K562 (cell line): ENCODE data around the gene SPIRE1. TPM values are rescaled to one million over a fixed set of nuclear protein-coding genes. Genes with fewer than 3 reads are reported as not detected.

Experiments used
- CCNT2 ChIP-seq: IDR thresholded peaks from 2 replicates; pipeline ENCODE4 v1.6.1; 2011; ENCODE audit warnings: borderline replicate concordance, low read depth, mild to moderate bottlenecking, moderate library complexity, mixed read lengths, low read length; ENCODE audit not compliant: insufficient read length; ENCODE audit errors: extremely low read depth
- DIDO1 ChIP-seq: fragments of 450-650 bp; IDR thresholded peaks from 2 replicates; pipeline ENCODE4 v1.6.1; 2016; ENCODE audit warnings: low read depth, missing biosample characterization, missing genetic modification characterization
- GTF3C2 ChIP-seq: IDR thresholded peaks from 3 replicates; pipeline ENCODE4 v1.6.1; 2011; ENCODE audit warnings: borderline replicate concordance, mild to moderate bottlenecking, moderate library complexity; ENCODE audit not compliant: insufficient read length; ENCODE audit errors: extremely low read depth
- HEY1 ChIP-seq: fragments of 250-450 bp; sonication (Bioruptor Pico); IDR thresholded peaks from 2 replicates; pipeline ENCODE4 v1.5.0; 2020; ENCODE audit warnings: mild to moderate bottlenecking, moderate library complexity, borderline replicate concordance
- NBN ChIP-seq: fragments of 450-650 bp; IDR thresholded peaks from 2 replicates; pipeline ENCODE4 v1.6.1; 2016; ENCODE audit warnings: low read depth, mild to moderate bottlenecking
- PHF20 ChIP-seq: fragments of 450-650 bp; IDR thresholded peaks from 2 replicates; pipeline ENCODE4 v1.6.1; 2018; ENCODE audit not compliant: partially characterized antibody
- PRPF4 ChIP-seq: fragments of 200-400 bp; formaldehyde crosslinking; IDR thresholded peaks from one replicate; pipeline ENCODE4 v1.6.1; 2017; ENCODE audit warnings: low read length, low read depth, mild to moderate bottlenecking; ENCODE audit not compliant: insufficient read depth, poor library complexity, severe bottlenecking
- PYGO2 ChIP-seq: fragments of 450-650 bp; IDR thresholded peaks from 2 replicates; pipeline ENCODE4 v1.6.1; 2016; ENCODE audit warnings: mild to moderate bottlenecking, missing genetic modification characterization, moderate library complexity, missing compliant biosample characterization
- RAD51 ChIP-seq: fragments of 450-650 bp; IDR thresholded peaks from 2 replicates; pipeline ENCODE4 v1.7.1; 2016; ENCODE audit warnings: low read depth, mild to moderate bottlenecking, borderline replicate concordance
- SIX5 ChIP-seq, 2 experiments: IDR thresholded peaks; 2 replicates each; pipeline ENCODE4 v1.6.1; 2011; ENCODE audit warnings: low read length in 2 of 2, borderline replicate concordance in 1 of 2, low read depth in 1 of 2, mild to moderate bottlenecking in 1 of 2, moderate library complexity in 1 of 2; ENCODE audit not compliant: insufficient read depth in 1 of 2
- SMAD2 ChIP-seq: fragments of 150-350 bp; IDR thresholded peaks from 2 replicates; pipeline ENCODE4 v1.6.1; 2014; ENCODE audit warnings: low read depth, mild to moderate bottlenecking, low read length
- TAF15 ChIP-seq: fragments of 200-400 bp; formaldehyde crosslinking; IDR thresholded peaks from 2 replicates; pipeline ENCODE4 v1.6.1; 2017; ENCODE audit warnings: mild to moderate bottlenecking, low read depth, low read length, moderate library complexity
- TRIM24 ChIP-seq, 2 experiments: fragments of 450-650 bp; IDR thresholded peaks; 2 replicates each; pipeline ENCODE4 v1.6.1; 2016
- YBX1 ChIP-seq: fragments of 450-650 bp; IDR thresholded peaks from 2 replicates; pipeline ENCODE4 v1.7.1; 2016; ENCODE audit warnings: mild to moderate bottlenecking
- ZNF121 ChIP-seq: sonication (generic); formaldehyde crosslinking; conservative IDR thresholded peaks from 2 replicates; pipeline ENCODE4 v1.8.0; 2022; ENCODE audit warnings: missing genetic modification reagents
- polyA plus RNA-seq, 8 experiments: library from polyadenylated mRNA; depleted of rRNA in 4 of 8; stranded (reverse) in 5 of 8; unstranded in 3 of 8; fragments of >200 nt; fragmentation: Nextera tagmentation in 2 of 8; fragmentation: Illumina TruSeq in 1 of 8; extraction: Ambion mirVana in 2 of 8; extraction: Trizol in 1 of 8; gene quantifications; 2 replicates each; pipeline versions ENCODE4 v1.2.1 to v1.2.3, GENCODE V29; 2011 to 2014; ENCODE audit warnings: inconsistent platforms in 1 of 8, missing spikeins in 1 of 8
- total RNA-seq, 7 experiments: library from RNA; depleted of rRNA in 6 of 7; stranded (reverse); fragments of >200 nt in 6 of 7; fragmentation: Illumina TruSeq in 2 of 7; extraction: Trizol in 2 of 7; gene quantifications; 2 replicates each; pipeline versions ENCODE4 v1.2.1 to v1.2.3, GENCODE V29; 2011 to 2021; ENCODE audit warnings: low replicate concordance in 1 of 7
- TF ChIP-seq, protein P1 (sequence below): sonication (generic); formaldehyde crosslinking; IDR thresholded peaks from 2 replicates; pipeline ENCODE4 v1.8.1; 2023; ENCODE audit warnings: mild to moderate bottlenecking, missing genetic modification reagents
- TF ChIP-seq, protein P2 (sequence below): sonication (generic); formaldehyde crosslinking; IDR thresholded peaks from 2 replicates; pipeline ENCODE4 v1.8.1; 2023; ENCODE audit warnings: mild to moderate bottlenecking, missing genetic modification reagents
- TF ChIP-seq, protein P3 (sequence below): fragments of 450-650 bp; formaldehyde crosslinking; IDR thresholded peaks from 2 replicates; pipeline ENCODE4 v1.4.0; 2020; ENCODE audit warnings: mild to moderate bottlenecking

Gene SPIRE1
- total and polyA plus RNA-seq, 9 of the 15 experiments (the other 6 are each of a cell fraction or from before 2014, with no cell fraction given), result 2.9 to 14.0 (median 10.2) TPM

DNA sequence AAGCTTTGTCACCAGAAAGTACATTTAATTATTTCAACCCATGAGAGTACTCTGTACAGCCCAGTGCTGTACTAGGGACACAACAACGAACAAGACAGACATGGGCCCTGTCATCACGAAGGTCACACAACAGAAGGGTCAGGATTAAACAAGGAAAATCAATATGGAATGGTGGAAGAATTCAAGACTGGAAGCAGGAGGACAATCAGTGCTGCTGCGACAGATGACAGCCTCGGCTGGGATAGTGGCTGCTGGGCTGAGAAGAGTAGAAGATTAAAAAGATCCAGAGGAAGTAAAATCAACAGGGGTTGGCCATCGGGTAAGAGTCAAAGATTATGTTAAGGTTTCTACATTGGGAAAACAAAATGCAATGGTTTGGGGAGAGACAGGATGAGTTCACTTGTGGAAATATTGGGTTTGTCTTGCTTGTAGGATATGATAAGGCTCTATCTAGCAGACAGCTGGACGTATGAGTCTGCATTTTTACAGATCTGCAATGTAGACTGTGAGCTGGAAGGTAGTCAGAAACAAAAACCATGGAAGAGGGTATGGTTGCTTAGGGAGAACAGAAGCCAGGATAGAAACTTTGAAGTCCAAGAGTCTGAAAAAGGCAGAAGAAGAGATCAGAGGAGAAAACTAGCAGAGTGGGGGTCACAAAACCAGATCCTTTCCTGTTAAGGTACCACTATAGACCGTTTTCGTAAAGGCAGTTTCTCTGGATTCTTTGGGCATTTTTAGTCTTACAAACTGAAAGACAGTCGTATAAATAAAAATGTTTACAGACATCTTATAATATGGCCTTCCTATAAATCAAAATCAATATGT is 166.1 kb downstream of the SPIRE1 start (continued):
- TF ChIP-seq, protein P1, sequence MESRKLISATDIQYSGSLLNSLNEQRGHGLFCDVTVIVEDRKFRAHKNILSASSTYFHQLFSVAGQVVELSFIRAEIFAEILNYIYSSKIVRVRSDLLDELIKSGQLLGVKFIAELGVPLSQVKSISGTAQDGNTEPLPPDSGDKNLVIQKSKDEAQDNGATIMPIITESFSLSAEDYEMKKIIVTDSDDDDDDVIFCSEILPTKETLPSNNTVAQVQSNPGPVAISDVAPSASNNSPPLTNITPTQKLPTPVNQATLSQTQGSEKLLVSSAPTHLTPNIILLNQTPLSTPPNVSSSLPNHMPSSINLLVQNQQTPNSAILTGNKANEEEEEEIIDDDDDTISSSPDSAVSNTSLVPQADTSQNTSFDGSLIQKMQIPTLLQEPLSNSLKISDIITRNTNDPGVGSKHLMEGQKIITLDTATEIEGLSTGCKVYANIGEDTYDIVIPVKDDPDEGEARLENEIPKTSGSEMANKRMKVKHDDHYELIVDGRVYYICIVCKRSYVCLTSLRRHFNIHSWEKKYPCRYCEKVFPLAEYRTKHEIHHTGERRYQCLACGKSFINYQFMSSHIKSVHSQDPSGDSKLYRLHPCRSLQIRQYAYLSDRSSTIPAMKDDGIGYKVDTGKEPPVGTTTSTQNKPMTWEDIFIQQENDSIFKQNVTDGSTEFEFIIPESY (CRISPR knock-in tag), result no peak
- no peak for TF ChIP-seq YBX1
- TF ChIP-seq HEY1 (CRISPR knock-in tag), result no peak
- TF ChIP-seq RAD51, result 0 out of 2 replicates have a peak, but pooled peaks have one; percentile 7
- TF ChIP-seq TRIM24 (IDR thresholded peaks at IDR 0.05), result peak; percentile 96 to 97
- peak; percentile 95 for TF ChIP-seq NBN
- TF ChIP-seq SMAD2, result no peak
- no peak for TF ChIP-seq GTF3C2
- TF ChIP-seq SIX5 (IDR thresholded peaks at IDR 0.05; ENCODE audit: borderline replicate concordance in 1 of 2, insufficient read depth in 1 of 2, low read depth in 1 of 2, low read length in 2 of 2), result no peak
- TF ChIP-seq CCNT2, result no peak
- TF ChIP-seq, protein P2, sequence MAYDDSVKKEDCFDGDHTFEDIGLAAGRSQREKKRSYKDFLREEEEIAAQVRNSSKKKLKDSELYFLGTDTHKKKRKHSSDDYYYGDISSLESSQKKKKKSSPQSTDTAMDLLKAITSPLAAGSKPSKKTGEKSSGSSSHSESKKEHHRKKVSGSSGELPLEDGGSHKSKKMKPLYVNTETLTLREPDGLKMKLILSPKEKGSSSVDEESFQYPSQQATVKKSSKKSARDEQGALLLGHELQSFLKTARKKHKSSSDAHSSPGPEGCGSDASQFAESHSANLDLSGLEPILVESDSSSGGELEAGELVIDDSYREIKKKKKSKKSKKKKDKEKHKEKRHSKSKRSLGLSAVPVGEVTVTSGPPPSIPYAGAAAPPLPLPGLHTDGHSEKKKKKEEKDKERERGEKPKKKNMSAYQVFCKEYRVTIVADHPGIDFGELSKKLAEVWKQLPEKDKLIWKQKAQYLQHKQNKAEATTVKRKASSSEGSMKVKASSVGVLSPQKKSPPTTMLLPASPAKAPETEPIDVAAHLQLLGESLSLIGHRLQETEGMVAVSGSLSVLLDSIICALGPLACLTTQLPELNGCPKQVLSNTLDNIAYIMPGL (CRISPR knock-in tag), result no peak
- no peak for TF ChIP-seq DIDO1
- no peak for TF ChIP-seq PYGO2 (tag)
- TF ChIP-seq TAF15, result no peak
- no peak for TF ChIP-seq ZNF121
- TF ChIP-seq PRPF4, result no peak
- no peak for TF ChIP-seq PHF20
- TF ChIP-seq, protein P3, sequence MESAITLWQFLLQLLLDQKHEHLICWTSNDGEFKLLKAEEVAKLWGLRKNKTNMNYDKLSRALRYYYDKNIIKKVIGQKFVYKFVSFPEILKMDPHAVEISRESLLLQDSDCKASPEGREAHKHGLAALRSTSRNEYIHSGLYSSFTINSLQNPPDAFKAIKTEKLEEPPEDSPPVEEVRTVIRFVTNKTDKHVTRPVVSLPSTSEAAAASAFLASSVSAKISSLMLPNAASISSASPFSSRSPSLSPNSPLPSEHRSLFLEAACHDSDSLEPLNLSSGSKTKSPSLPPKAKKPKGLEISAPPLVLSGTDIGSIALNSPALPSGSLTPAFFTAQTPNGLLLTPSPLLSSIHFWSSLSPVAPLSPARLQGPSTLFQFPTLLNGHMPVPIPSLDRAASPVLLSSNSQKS, result no peak
